GM23338 (cell line): ENCODE data around the gene BTRC. TPM values are rescaled to one million over a fixed set of nuclear protein-coding genes. Genes with fewer than 3 reads are reported as not detected.

Source experiments
- ATAC-seq: fragments of 200-7000 bp; cut with Tn5 transposase; 3 replicates; pipeline ENCODE4 v1.9.1; 2020
- DNase-seq: peaks from one replicate; pipeline ENCODE4 v3.0.0-alpha.2; 2015; ENCODE audit warnings: low spot score
- H2AFZ ChIP-seq: fragments of 200-600 bp; sonication (generic); 2 replicates; pipeline ENCODE4 v1.8.0; 2016; ENCODE audit warnings: antibody characterized with exemption, mild to moderate bottlenecking, moderate library complexity
- H3F3A ChIP-seq: fragments of 200-600 bp; sonication (generic); replicated peaks from 2 replicates; pipeline ENCODE4 v1.8.0; 2017; ENCODE audit warnings: antibody characterized with exemption, mixed run types, low read depth
- H3K27ac ChIP-seq: fragments of 200-600 bp; sonication (generic); 2 replicates; pipeline ENCODE4 v1.6.1; 2016; ENCODE audit warnings: low read depth
- H3K27me3 ChIP-seq: fragments of 200-600 bp; sonication (generic); 2 replicates; pipeline ENCODE4 v1.8.0; 2016; ENCODE audit warnings: mild to moderate bottlenecking, mixed run types, moderate library complexity; ENCODE audit not compliant: insufficient read depth
- H3K36me3 ChIP-seq: fragments of 200-600 bp; sonication (generic); 2 replicates; pipeline ENCODE4 v1.8.0; 2016; ENCODE audit warnings: mild to moderate bottlenecking; ENCODE audit not compliant: insufficient read depth
- H3K4me1 ChIP-seq: fragments of 200-600 bp; sonication (generic); 2 replicates; pipeline ENCODE4 v1.8.0; 2016; ENCODE audit warnings: mild to moderate bottlenecking, moderate library complexity; ENCODE audit not compliant: insufficient read depth
- H3K4me2 ChIP-seq: fragments of 200-600 bp; sonication (generic); 2 replicates; pipeline ENCODE4 v1.7.1; 2017; ENCODE audit warnings: mixed run types
- H3K4me3 ChIP-seq: fragments of 200-600 bp; sonication (generic); 2 replicates; pipeline ENCODE4 v1.6.1; 2016; ENCODE audit warnings: mixed run types
- H3K79me2 ChIP-seq: fragments of 200-600 bp; sonication (generic); replicated peaks from 2 replicates; pipeline ENCODE4 v1.8.0; 2017; ENCODE audit warnings: mild to moderate bottlenecking; ENCODE audit not compliant: insufficient read depth
- H3K9me2 ChIP-seq: fragments of 200-600 bp; sonication (generic); 2 replicates; pipeline ENCODE4 v1.8.0; 2017; ENCODE audit not compliant: insufficient read depth
- H4K20me1 ChIP-seq: fragments of 200-600 bp; sonication (generic); replicated peaks from 2 replicates; pipeline ENCODE4 v1.8.0; 2017; ENCODE audit warnings: mild to moderate bottlenecking; ENCODE audit not compliant: insufficient read depth
- H3K27ac Mint-ChIP-seq: 2 replicates; pipeline ENCODE4 v1.8.0; 2020; ENCODE audit warnings: inconsistent platforms, mild to moderate bottlenecking, moderate library complexity, mixed read lengths
- H3K27me3 Mint-ChIP-seq: 3 replicates; pipeline ENCODE4 v1.8.0; 2022; ENCODE audit warnings: low read depth, mild to moderate bottlenecking, moderate library complexity, mixed read lengths, inconsistent platforms; ENCODE audit not compliant: insufficient read depth, poor library complexity
- H3K36me3 Mint-ChIP-seq: 3 replicates; pipeline ENCODE4 v1.8.0; 2021; ENCODE audit warnings: low read depth, mild to moderate bottlenecking, inconsistent platforms, moderate library complexity, mixed read lengths
- H3K4me1 Mint-ChIP-seq: 3 replicates; pipeline ENCODE4 v1.8.0; 2020; ENCODE audit warnings: mild to moderate bottlenecking, inconsistent platforms, mixed read lengths
- H3K4me3 Mint-ChIP-seq: 3 replicates; pipeline ENCODE4 v1.8.0; 2021; ENCODE audit warnings: moderate library complexity, mild to moderate bottlenecking, inconsistent platforms, mixed read lengths
- H3K9me3 Mint-ChIP-seq: 3 replicates; pipeline ENCODE4 v1.8.0; 2020; ENCODE audit warnings: moderate library complexity, mild to moderate bottlenecking, inconsistent platforms, mixed read lengths
- CREB1 ChIP-seq: fragments of 250-450 bp; sonication (Bioruptor Pico); IDR thresholded peaks from 2 replicates; pipeline ENCODE4 v1.5.0; 2020; ENCODE audit warnings: low read depth, mild to moderate bottlenecking, moderate library complexity
- EZH2 ChIP-seq: fragments of 200-600 bp; sonication (generic); IDR thresholded peaks from one replicate; pipeline ENCODE4 v1.8.0; 2017; ENCODE audit warnings: antibody characterized with exemption, mild to moderate bottlenecking, low read depth; ENCODE audit not compliant: unreplicated experiment
- EZH2phosphoT487 ChIP-seq: fragments of 200-600 bp; sonication (generic); IDR thresholded peaks from one replicate; pipeline ENCODE4 v1.8.1; 2018; ENCODE audit warnings: antibody characterized with exemption; ENCODE audit not compliant: unreplicated experiment
- JUNB ChIP-seq: IDR thresholded peaks from one replicate; pipeline ENCODE4 v1.6.1; 2016; ENCODE audit warnings: antibody characterized with exemption; ENCODE audit not compliant: unreplicated experiment
- NANOG ChIP-seq: IDR thresholded peaks from 2 replicates; pipeline ENCODE4 v1.6.1; 2016; ENCODE audit warnings: antibody characterized with exemption, borderline replicate concordance
- POLR2AphosphoS5 ChIP-seq: IDR thresholded peaks from 2 replicates; pipeline ENCODE4 v1.6.1; 2016; ENCODE audit warnings: antibody characterized with exemption, low read depth
- STAT1 ChIP-seq: IDR thresholded peaks from one replicate; pipeline ENCODE4 v1.6.1; 2016; ENCODE audit warnings: antibody characterized with exemption; ENCODE audit not compliant: unreplicated experiment
- ZNF114 ChIP-seq: fragments of 250-450 bp; sonication (Bioruptor Pico); IDR thresholded peaks from 2 replicates; pipeline ENCODE4 v1.5.0; 2020; ENCODE audit warnings: mild to moderate bottlenecking, moderate library complexity
- ZNF331 ChIP-seq: fragments of 250-450 bp; sonication (Bioruptor Pico); IDR thresholded peaks from 2 replicates; pipeline ENCODE4 v1.5.0; 2020; ENCODE audit warnings: low read depth, mild to moderate bottlenecking, moderate library complexity
- polyA plus RNA-seq: library from polyadenylated mRNA; unstranded; fragments of >200 nt; fragmentation: Nextera tagmentation; extraction: Ambion mirVana; gene quantifications from 2 replicates; pipeline ENCODE4 v1.2.1, GENCODE V29; 2016
- total RNA-seq: library from RNA; depleted of rRNA; stranded (reverse); fragments of >200 nt; shearing (Covaris generic); gene quantifications from 2 replicates; pipeline ENCODE4 v1.2.3, GENCODE V29; 2014
- TF ChIP-seq, protein P1 (sequence below), 2 experiments: fragments of 200-600 bp in 1 of 2; sonication (generic) in 1 of 2; conservative IDR thresholded peaks; 2 replicates each; pipeline versions ENCODE4 v1.5.1 to v1.6.1; 2016 to 2017; ENCODE audit warnings: antibody characterized with exemption in 2 of 2, low read depth in 2 of 2, mild to moderate bottlenecking in 2 of 2, moderate library complexity in 1 of 2
- TF ChIP-seq, protein P2 (sequence below): fragments of 250-450 bp; sonication (Bioruptor Pico); IDR thresholded peaks from 2 replicates; pipeline ENCODE4 v1.5.0; 2020; ENCODE audit warnings: mild to moderate bottlenecking, moderate library complexity
- TF ChIP-seq, protein P3 (sequence below): IDR thresholded peaks from 2 replicates; pipeline ENCODE4 v1.6.1; 2016; ENCODE audit warnings: antibody characterized with exemption
- TF ChIP-seq, protein P4 (sequence below): IDR thresholded peaks from one replicate; pipeline ENCODE4 v1.6.1; 2018; ENCODE audit warnings: antibody characterized with exemption; ENCODE audit not compliant: unreplicated experiment

The BTRC gene
- total and polyA plus RNA-seq, 2 experiments from 2014 or later: 10.0 to 17.5 TPM

DNA sequence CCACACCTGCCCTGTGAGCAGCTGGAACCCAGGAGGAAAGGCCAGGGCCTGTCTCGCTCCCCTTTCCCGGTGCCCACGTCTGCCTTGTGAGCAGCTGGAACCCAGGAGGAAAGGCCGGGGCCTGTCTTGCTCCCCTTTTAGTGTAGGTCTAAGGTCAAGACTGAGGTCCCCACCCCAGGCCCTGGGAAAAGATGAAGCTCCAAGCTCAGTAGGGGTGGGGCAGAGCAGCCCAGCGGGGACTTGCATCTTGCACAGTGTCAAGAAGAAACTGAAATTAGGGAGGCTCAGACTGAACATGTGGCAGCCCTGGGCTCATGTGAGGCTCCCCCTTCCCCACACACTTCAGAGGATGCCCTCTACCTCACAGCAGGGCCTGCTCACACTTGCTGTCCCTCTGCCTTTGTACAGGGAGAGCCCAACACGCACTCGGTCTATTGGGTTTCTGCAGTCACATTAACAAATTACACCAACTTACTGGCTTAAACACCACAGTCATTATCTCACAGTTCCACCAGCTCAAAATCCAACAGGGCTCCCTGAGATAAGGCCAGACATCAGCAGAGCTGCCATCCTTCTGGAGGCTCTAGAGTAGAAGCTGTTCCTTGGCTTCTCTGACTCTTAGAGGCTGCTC is 221.7 kb downstream of the BTRC start:
- Histone ChIP-seq H3K27ac (no peak overlapping the region), H3F3A (no peaks in the 10 kb centered on the region), H3K4me3 (no peak overlapping the region), H3K36me3 (no peaks in the 10 kb centered on the region; the same call in 1 of the 2 replicates), H3K27me3 (peaks cover 30% of the 10 kb centered on the region), H3K9me2 (no peaks in the 10 kb centered on the region), H3K4me2 (no peak overlapping the region), H2AFZ (no peak overlapping the region), H4K20me1 (no peaks in the 10 kb centered on the region), H3K4me1 (peaks cover 11% of the 10 kb centered on the region), H3K79me2 (no peaks in the 10 kb centered on the region)
- H3K4me1 Mint-ChIP-seq: peaks cover 13% of the 10 kb centered on the region
- no peak for TF ChIP-seq EZH2phosphoT487
- no peak for TF ChIP-seq POLR2AphosphoS5
- no peak for TF ChIP-seq STAT1
- TF ChIP-seq, protein P1, sequence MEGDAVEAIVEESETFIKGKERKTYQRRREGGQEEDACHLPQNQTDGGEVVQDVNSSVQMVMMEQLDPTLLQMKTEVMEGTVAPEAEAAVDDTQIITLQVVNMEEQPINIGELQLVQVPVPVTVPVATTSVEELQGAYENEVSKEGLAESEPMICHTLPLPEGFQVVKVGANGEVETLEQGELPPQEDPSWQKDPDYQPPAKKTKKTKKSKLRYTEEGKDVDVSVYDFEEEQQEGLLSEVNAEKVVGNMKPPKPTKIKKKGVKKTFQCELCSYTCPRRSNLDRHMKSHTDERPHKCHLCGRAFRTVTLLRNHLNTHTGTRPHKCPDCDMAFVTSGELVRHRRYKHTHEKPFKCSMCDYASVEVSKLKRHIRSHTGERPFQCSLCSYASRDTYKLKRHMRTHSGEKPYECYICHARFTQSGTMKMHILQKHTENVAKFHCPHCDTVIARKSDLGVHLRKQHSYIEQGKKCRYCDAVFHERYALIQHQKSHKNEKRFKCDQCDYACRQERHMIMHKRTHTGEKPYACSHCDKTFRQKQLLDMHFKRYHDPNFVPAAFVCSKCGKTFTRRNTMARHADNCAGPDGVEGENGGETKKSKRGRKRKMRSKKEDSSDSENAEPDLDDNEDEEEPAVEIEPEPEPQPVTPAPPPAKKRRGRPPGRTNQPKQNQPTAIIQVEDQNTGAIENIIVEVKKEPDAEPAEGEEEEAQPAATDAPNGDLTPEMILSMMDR (conservative IDR thresholded peaks at IDR 0.05; ENCODE audit: low read depth in 2 of 2): no peak
- TF ChIP-seq, protein P2, sequence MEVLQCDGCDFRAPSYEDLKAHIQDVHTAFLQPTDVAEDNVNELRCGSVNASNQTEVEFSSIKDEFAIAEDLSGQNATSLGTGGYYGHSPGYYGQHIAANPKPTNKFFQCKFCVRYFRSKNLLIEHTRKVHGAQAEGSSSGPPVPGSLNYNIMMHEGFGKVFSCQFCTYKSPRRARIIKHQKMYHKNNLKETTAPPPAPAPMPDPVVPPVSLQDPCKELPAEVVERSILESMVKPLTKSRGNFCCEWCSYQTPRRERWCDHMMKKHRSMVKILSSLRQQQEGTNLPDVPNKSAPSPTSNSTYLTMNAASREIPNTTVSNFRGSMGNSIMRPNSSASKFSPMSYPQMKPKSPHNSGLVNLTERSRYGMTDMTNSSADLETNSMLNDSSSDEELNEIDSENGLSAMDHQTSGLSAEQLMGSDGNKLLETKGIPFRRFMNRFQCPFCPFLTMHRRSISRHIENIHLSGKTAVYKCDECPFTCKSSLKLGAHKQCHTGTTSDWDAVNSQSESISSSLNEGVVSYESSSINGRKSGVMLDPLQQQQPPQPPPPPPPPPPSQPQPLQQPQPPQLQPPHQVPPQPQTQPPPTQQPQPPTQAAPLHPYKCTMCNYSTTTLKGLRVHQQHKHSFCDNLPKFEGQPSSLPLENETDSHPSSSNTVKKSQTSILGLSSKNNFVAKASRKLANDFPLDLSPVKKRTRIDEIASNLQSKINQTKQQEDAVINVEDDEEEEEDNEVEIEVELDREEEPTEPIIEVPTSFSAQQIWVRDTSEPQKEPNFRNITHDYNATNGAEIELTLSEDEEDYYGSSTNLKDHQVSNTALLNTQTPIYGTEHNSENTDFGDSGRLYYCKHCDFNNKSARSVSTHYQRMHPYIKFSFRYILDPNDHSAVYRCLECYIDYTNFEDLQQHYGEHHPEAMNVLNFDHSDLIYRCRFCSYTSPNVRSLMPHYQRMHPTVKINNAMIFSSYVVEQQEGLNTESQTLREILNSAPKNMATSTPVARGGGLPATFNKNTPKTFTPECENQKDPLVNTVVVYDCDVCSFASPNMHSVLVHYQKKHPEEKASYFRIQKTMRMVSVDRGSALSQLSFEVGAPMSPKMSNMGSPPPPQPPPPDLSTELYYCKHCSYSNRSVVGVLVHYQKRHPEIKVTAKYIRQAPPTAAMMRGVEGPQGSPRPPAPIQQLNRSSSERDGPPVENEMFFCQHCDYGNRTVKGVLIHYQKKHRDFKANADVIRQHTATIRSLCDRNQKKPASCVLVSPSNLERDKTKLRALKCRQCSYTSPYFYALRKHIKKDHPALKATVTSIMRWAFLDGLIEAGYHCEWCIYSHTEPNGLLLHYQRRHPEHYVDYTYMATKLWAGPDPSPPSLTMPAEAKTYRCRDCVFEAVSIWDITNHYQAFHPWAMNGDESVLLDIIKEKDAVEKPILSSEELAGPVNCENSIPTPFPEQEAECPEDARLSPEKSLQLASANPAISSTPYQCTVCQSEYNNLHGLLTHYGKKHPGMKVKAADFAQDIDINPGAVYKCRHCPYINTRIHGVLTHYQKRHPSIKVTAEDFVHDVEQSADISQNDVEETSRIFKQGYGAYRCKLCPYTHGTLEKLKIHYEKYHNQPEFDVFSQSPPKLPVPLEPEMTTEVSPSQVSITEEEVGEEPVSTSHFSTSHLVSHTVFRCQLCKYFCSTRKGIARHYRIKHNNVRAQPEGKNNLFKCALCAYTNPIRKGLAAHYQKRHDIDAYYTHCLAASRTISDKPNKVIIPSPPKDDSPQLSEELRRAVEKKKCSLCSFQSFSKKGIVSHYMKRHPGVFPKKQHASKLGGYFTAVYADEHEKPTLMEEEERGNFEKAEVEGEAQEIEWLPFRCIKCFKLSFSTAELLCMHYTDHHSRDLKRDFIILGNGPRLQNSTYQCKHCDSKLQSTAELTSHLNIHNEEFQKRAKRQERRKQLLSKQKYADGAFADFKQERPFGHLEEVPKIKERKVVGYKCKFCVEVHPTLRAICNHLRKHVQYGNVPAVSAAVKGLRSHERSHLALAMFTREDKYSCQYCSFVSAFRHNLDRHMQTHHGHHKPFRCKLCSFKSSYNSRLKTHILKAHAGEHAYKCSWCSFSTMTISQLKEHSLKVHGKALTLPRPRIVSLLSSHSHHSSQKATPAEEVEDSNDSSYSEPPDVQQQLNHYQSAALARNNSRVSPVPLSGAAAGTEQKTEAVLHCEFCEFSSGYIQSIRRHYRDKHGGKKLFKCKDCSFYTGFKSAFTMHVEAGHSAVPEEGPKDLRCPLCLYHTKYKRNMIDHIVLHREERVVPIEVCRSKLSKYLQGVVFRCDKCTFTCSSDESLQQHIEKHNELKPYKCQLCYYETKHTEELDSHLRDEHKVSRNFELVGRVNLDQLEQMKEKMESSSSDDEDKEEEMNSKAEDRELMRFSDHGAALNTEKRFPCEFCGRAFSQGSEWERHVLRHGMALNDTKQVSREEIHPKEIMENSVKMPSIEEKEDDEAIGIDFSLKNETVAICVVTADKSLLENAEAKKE (CRISPR knock-in tag): no peak
- TF ChIP-seq, protein P3, sequence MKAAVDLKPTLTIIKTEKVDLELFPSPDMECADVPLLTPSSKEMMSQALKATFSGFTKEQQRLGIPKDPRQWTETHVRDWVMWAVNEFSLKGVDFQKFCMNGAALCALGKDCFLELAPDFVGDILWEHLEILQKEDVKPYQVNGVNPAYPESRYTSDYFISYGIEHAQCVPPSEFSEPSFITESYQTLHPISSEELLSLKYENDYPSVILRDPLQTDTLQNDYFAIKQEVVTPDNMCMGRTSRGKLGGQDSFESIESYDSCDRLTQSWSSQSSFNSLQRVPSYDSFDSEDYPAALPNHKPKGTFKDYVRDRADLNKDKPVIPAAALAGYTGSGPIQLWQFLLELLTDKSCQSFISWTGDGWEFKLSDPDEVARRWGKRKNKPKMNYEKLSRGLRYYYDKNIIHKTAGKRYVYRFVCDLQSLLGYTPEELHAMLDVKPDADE: no peak
- TF ChIP-seq NANOG: no peak
- no peak for TF ChIP-seq JUNB
- no peak for TF ChIP-seq EZH2
- TF ChIP-seq ZNF114 (CRISPR knock-in tag): no peak
- TF ChIP-seq, protein P4, sequence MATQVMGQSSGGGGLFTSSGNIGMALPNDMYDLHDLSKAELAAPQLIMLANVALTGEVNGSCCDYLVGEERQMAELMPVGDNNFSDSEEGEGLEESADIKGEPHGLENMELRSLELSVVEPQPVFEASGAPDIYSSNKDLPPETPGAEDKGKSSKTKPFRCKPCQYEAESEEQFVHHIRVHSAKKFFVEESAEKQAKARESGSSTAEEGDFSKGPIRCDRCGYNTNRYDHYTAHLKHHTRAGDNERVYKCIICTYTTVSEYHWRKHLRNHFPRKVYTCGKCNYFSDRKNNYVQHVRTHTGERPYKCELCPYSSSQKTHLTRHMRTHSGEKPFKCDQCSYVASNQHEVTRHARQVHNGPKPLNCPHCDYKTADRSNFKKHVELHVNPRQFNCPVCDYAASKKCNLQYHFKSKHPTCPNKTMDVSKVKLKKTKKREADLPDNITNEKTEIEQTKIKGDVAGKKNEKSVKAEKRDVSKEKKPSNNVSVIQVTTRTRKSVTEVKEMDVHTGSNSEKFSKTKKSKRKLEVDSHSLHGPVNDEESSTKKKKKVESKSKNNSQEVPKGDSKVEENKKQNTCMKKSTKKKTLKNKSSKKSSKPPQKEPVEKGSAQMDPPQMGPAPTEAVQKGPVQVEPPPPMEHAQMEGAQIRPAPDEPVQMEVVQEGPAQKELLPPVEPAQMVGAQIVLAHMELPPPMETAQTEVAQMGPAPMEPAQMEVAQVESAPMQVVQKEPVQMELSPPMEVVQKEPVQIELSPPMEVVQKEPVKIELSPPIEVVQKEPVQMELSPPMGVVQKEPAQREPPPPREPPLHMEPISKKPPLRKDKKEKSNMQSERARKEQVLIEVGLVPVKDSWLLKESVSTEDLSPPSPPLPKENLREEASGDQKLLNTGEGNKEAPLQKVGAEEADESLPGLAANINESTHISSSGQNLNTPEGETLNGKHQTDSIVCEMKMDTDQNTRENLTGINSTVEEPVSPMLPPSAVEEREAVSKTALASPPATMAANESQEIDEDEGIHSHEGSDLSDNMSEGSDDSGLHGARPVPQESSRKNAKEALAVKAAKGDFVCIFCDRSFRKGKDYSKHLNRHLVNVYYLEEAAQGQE: no peak
- TF ChIP-seq ZNF331 (CRISPR knock-in tag): no peak
- TF ChIP-seq CREB1 (CRISPR knock-in tag): no peak
- no peak overlapping the region for H3K4me3 Mint-ChIP-seq
- DNase-seq: no peak
- no peak for ATAC-seq
- peaks cover 32% of the 10 kb centered on the region for H3K36me3 Mint-ChIP-seq
- H3K27ac Mint-ChIP-seq: no peak overlapping the region
- peaks cover 24% of the 10 kb centered on the region for H3K27me3 Mint-ChIP-seq
- H3K9me3 Mint-ChIP-seq: peaks cover 10% of the 10 kb centered on the region
